ENCODE data around the gene TNFSF4. TPM values are rescaled to one million over a fixed set of nuclear protein-coding genes. Genes with fewer than 3 reads are reported as not detected.

TNFSF4 gene
- total RNA-seq, 1 experiment from 2014 or later = 0.18 TPM

DNA sequence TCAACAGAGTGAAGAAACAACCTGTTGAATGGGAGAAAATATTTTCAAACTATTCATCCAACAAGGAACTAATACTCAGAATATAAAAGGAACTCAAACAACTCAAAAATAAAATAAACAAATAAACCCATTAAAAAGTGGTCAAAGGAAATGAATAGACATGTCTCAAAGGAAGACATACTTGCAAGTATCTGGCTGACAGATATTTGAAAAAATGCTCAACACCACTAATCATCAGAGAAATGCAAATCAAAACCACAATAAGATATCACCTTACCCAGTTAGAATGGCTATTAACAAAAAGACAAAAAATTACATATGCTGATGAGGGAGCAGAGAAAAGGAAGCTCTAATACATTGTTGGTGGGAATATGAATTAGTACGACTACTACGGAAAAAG, 38.2 kb downstream of the TNFSF4 start:
- TF ChIP-seq EZH2 (IDR thresholded peaks at IDR 0.05; ENCODE audit: low read length, unreplicated experiment) (no peak), EZH2phosphoT487 (IDR thresholded peaks at IDR 0.05; ENCODE audit: borderline replicate concordance, low read length) (no peak)
- TF ChIP-seq, protein P1, sequence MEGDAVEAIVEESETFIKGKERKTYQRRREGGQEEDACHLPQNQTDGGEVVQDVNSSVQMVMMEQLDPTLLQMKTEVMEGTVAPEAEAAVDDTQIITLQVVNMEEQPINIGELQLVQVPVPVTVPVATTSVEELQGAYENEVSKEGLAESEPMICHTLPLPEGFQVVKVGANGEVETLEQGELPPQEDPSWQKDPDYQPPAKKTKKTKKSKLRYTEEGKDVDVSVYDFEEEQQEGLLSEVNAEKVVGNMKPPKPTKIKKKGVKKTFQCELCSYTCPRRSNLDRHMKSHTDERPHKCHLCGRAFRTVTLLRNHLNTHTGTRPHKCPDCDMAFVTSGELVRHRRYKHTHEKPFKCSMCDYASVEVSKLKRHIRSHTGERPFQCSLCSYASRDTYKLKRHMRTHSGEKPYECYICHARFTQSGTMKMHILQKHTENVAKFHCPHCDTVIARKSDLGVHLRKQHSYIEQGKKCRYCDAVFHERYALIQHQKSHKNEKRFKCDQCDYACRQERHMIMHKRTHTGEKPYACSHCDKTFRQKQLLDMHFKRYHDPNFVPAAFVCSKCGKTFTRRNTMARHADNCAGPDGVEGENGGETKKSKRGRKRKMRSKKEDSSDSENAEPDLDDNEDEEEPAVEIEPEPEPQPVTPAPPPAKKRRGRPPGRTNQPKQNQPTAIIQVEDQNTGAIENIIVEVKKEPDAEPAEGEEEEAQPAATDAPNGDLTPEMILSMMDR (conservative IDR thresholded peaks at IDR 0.05; ENCODE audit: low read depth, low read length) = no peak
- Histone ChIP-seq H3F3A (ENCODE audit: low read length, unreplicated experiment) (no peaks in the 10 kb centered on the region), H3K9ac (ENCODE audit: low read length) (no peak overlapping the region), H3K4me1 (ENCODE audit: insufficient read depth, low read length) (no peaks in the 10 kb centered on the region), H3K27ac (ENCODE audit: low read length) (no peak overlapping the region), H3K9me2 (replicated peaks; ENCODE audit: low read length) (0 out of 2 replicates have a peak, but pooled peaks cover 5% of the 10 kb centered on the region), H3K9me3 (ENCODE audit: low read length) (peaks cover 44% of the 10 kb centered on the region), H3K36me3 (ENCODE audit: low read depth, low read length) (peaks cover 2% of the 10 kb centered on the region; the same call in 1 of the 2 replicates), H3K79me2 (ENCODE audit: low read length) (no peaks in the 10 kb centered on the region), H3K4me3 (ENCODE audit: low read length) (no peak overlapping the region), H2AFZ (ENCODE audit: low read length) (no peak overlapping the region), H3K27me3 (ENCODE audit: low read length) (no peaks in the 10 kb centered on the region), H3K4me2 (ENCODE audit: low read length) (no peak overlapping the region), H4K20me1 (ENCODE audit: low read length) (no peaks in the 10 kb centered on the region)
- intact Hi-C loops (cut with micrococcal nuclease) = no loop called here
- no TSS peak for BruUV-seq (replicated peaks)
- ATAC-seq (no peak), DNase-seq (no peak)
- POLR2A ChIA-PET (ENCODE audit: unreplicated experiment) = no interaction called here
- CTCF ChIA-PET = no interaction called here

DNA sequence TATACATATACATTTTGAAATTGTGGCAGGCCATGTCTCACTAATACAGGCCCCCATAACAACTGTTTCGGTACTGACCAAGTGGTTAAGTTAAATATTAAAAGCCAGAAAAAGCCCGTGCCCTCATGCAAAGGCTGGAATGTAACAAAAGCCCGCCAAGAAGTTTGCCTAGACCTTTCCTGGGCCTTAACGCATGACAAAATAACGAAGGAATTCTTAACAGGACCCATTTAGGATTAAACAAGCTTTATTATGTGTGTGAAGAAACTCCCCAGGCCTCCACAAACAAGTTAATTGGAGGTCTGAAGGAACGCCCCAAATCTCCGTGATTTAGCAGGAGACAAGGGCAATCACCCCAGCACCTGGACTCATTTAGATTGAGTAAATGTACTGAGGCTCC, 42.4 kb downstream of the TNFSF4 start:
- Histone ChIP-seq H3K9me3 (ENCODE audit: low read length) (0 out of 2 replicates have a peak, but pooled peaks cover 5% of the 10 kb centered on the region), H3K27ac (ENCODE audit: low read length) (no peak overlapping the region), H3K9me2 (replicated peaks; ENCODE audit: low read length) (0 out of 2 replicates have a peak, but pooled peaks cover 5% of the 10 kb centered on the region), H3K79me2 (ENCODE audit: low read length) (no peaks in the 10 kb centered on the region), H3K36me3 (ENCODE audit: low read depth, low read length) (no peaks in the 10 kb centered on the region), H4K20me1 (ENCODE audit: low read length) (no peaks in the 10 kb centered on the region), H2AFZ (ENCODE audit: low read length) (no peak overlapping the region), H3K4me2 (ENCODE audit: low read length) (no peak overlapping the region), H3K27me3 (ENCODE audit: low read length) (no peaks in the 10 kb centered on the region), H3K4me3 (ENCODE audit: low read length) (no peak overlapping the region), H3K9ac (ENCODE audit: low read length) (no peak overlapping the region), H3F3A (ENCODE audit: low read length, unreplicated experiment) (peaks cover 14% of the 10 kb centered on the region), H3K4me1 (ENCODE audit: insufficient read depth, low read length) (peaks cover 21% of the 10 kb centered on the region)
- no peak for DNase-seq
- ChIA-PET CTCF (no interaction called here), POLR2A (ENCODE audit: unreplicated experiment) (no interaction called here)
- no peak for ATAC-seq
- intact Hi-C loops (cut with micrococcal nuclease) = no loop called here
- BruUV-seq (replicated peaks) = no TSS peak
- TF ChIP-seq, protein P1 (conservative IDR thresholded peaks at IDR 0.05; ENCODE audit: low read depth, low read length) = no peak
- no peak for TF ChIP-seq EZH2phosphoT487 (IDR thresholded peaks at IDR 0.05; ENCODE audit: borderline replicate concordance, low read length)
- TF ChIP-seq EZH2 (IDR thresholded peaks at IDR 0.05; ENCODE audit: low read length, unreplicated experiment) = no peak

DNA sequence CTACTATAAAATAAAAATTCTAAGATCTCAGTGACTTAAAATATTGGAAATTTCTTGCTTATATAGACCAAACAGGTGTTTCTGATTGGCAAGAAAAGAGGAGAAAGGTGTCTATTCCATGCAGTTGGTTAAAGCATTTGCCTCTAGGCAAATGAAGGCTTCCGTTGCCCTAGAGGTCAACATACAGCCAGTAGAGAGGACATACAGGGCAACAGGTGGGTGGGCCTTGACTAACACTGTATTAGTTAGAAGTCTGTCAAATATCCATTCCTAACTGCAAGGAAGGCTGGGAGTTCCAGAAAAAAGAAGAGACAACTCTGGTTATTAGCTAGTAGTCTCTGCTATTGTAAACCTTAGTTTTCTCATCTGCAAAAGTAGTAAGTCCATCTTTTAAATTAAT, 43.0 kb downstream of the TNFSF4 start:
- no TSS peak for BruUV-seq (replicated peaks)
- Histone ChIP-seq H3K9ac (ENCODE audit: low read length) (no peak overlapping the region), H3K4me3 (ENCODE audit: low read length) (no peak overlapping the region), H3K9me3 (ENCODE audit: low read length) (0 out of 2 replicates have a peak, but pooled peaks cover 5% of the 10 kb centered on the region), H3K27me3 (ENCODE audit: low read length) (no peaks in the 10 kb centered on the region), H2AFZ (ENCODE audit: low read length) (no peak overlapping the region), H3K27ac (ENCODE audit: low read length) (no peak overlapping the region), H3K9me2 (replicated peaks; ENCODE audit: low read length) (0 out of 2 replicates have a peak, but pooled peaks cover 5% of the 10 kb centered on the region), H3F3A (ENCODE audit: low read length, unreplicated experiment) (peaks cover 14% of the 10 kb centered on the region), H3K4me1 (ENCODE audit: insufficient read depth, low read length) (peaks cover 21% of the 10 kb centered on the region), H3K36me3 (ENCODE audit: low read depth, low read length) (no peaks in the 10 kb centered on the region), H3K4me2 (ENCODE audit: low read length) (no peak overlapping the region), H4K20me1 (ENCODE audit: low read length) (no peaks in the 10 kb centered on the region), H3K79me2 (ENCODE audit: low read length) (no peaks in the 10 kb centered on the region)
- intact Hi-C loops (cut with micrococcal nuclease) = no loop called here
- CTCF ChIA-PET = interaction anchor here (0.6 kb wide), 1 partner anchor 897 kb away, joined by 4 read pairs; no protein-coding TSS in a partner anchor
- POLR2A ChIA-PET (ENCODE audit: unreplicated experiment) = no interaction called here
- no peak for TF ChIP-seq EZH2 (IDR thresholded peaks at IDR 0.05; ENCODE audit: low read length, unreplicated experiment)
- ATAC-seq (no peak), DNase-seq (no peak)
